Activated CD8-positive, alpha-beta memory T cell treated with anti-CD3 and anti-CD28 coated beads, Interleukin-2, amount 50 U/mL, for 4 hours (primary cell): ENCODE results near the gene MOB3B.

ENCODE experiments used
- DNase-seq: peaks from one replicate; pipeline ENCODE4 v3.0.0-alpha.2; 2020

MOB3B gene

GRCh38 chr9:27529316-27530278, at the start of gene MOB3B:
TSS of gene MOB3B (minus strand) at chr9:27529814. CDS start at chr9:27455550, 74,264 bp downstream.
- peak; percentile 83 for DNase-seq

GRCh38 chr9:27573634-27574590, 44.3 kb upstream of the MOB3B start:
- DNase-seq, result peak; percentile 96

GRCh38 chr9:27572918-27573633, 43.5 kb upstream of the MOB3B start, which contains the start of gene C9orf72:
TSS of gene C9orf72 (minus strand) at chr9:27573481. CDS start at chr9:27567120, 6,361 bp downstream.
- peak; percentile 88 for DNase-seq

GRCh38 chr9:27572566-27572917, 42.9 kb upstream of the MOB3B start:
- no peak for DNase-seq

- no peak for DNase-seq
These were observed 42.4 kb upstream of the MOB3B start for GRCh38 chr9:27572061-27572460.

- DNase-seq, result no peak
These were observed 41.4 kb upstream of the MOB3B start for GRCh38 chr9:27571011-27571410.

- DNase-seq, result no peak
These were observed 39.8 kb upstream of the MOB3B start for GRCh38 chr9:27569406-27569805.

DNA sequence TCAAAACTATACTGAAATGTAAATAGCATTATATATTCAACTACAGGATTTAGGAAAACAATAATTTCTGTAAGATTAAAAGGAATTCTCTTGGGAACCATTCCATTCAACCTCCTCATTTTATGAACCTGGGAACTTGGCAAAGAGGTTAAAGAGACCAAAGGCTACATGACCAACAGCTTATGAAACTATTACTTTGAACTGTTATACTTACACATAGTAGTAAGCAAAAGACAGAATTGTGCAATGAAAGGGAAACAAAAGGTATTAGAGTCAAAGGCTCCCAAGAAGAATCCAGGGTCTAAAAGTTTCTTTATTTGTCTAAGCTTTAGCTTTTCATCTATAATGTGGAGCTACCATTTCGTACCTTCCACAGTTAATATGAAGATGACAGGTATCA, 36.5 kb upstream of the MOB3B start:
- no peak for DNase-seq

GRCh38 chr9:27565696-27566095, 36.1 kb upstream of the MOB3B start:
- no peak for DNase-seq

DNA sequence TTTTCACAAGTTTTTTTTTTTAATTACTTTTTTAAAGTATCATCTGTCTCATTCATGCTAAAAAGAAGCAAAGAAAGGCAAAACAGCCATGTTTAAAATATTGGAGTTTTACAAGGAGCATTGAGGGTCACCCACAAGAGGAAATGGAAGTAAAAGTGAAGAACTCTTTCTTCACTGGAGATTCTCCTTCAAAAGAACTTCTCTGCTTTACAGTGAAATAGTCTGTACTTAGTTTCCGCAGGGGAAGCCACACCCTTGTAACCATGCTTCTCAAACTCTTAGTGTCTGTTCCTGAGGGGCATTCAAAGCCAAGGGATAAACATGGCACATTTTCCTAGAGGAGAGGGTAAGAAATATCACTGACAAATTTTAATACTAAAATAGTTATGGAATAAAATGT, 35.1 kb upstream of the MOB3B start:
- no peak for DNase-seq

DNA sequence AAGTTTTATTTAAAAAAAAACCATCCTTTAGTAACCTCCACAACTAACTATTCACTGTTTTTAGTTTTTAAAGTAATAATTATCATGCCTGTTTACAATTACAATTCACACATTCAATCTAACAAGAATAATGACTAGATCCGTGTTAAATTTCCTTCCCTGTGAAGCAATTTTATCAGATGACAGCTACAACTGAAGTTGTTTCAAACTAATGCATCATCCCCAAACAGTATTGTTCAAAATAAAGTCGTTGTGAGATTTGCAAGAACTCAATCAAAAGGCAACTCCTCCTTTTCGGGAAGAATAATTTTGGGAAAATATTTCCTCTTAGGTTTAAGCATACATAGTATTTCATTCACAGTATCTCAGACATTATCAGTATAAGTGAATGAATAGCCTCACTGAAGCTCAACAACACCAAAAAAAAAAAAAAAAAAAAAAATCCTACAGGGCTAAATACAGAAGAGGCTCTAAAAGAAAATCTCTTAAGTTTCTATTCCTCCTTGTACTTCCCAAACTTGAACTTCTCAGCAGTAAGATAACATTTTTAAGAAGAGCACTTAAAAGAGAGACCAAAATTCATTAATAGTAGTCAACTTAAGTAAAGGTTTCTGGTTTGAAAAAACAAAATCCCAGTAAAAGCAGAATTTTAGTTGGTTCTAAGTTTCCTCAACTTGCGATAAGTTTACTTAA, 34.3 kb upstream of the MOB3B start:
- no peak for DNase-seq

GRCh38 chr9:27561685-27562084, 32.1 kb upstream of the MOB3B start:
- DNase-seq, result no peak

DNA sequence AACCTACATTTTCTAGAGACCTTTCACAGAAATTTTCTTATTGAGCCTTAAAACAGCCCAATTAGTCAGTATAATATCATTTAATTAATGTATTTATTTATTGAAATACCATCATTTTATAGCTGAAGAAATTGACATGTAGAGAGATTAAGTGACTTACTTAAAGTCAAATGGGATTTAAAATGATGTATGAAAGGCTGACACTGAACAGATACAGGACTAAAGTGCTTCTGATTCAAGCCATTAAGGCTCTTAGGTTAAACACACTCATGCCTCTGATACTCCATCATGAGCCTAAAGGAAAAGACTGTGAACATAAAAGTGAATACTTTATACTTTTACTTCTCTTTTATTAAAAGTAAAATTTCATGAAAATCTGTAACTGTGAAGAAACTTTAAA, 30.8 kb upstream of the MOB3B start:
- DNase-seq, result no peak

GRCh38 chr9:27558307-27558706, 28.7 kb upstream of the MOB3B start:
- no peak for DNase-seq

DNA sequence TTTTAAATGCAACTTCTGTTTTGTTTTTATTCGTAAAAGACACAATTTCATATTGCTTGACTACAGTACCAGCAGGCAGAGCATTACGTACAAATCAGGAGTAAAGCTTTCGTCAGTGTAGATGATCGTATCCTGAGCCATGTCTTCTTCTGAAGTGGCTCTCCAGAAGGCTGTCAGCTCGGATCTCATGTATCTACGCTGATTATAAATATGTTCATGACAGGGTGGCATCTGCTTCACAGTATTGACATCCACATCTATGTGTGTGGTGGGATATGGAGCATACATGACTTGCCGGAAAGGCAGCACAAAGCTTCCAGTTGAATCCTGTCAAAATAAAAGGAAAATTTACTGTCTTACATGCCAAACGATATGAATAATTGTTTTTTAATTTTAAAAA, 26.9 kb upstream of the MOB3B start:
- no peak for DNase-seq

- DNase-seq, result no peak
These were observed 25.1 kb upstream of the MOB3B start for GRCh38 chr9:27554712-27555111.

GRCh38 chr9:27549196-27549755, 19.7 kb upstream of the MOB3B start:
- DNase-seq, result no peak

GRCh38 chr9:27548055-27548741, 18.6 kb upstream of the MOB3B start:
- DNase-seq, result no peak

GRCh38 chr9:27545471-27545870, 15.9 kb upstream of the MOB3B start:
- DNase-seq, result no peak

DNA sequence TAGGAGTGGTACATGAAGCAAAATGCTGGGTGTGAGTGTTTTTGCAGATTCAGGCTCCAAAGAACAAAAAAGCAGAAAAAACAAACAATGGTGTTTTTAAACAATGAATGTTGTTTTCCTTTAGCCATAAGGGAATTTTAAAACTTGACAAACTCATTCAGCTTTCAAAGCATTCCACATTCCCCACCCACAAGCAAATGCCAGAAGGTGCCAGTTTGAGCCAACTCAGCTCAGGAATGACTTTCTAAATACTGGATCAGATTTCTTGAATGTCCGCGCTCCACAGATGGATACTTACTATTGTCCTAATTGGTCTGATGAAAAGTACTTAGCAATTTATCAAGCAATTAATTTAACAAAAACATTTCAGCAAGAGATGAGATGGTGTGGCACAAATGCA, 12.9 kb upstream of the MOB3B start:
- DNase-seq, result no peak

DNA sequence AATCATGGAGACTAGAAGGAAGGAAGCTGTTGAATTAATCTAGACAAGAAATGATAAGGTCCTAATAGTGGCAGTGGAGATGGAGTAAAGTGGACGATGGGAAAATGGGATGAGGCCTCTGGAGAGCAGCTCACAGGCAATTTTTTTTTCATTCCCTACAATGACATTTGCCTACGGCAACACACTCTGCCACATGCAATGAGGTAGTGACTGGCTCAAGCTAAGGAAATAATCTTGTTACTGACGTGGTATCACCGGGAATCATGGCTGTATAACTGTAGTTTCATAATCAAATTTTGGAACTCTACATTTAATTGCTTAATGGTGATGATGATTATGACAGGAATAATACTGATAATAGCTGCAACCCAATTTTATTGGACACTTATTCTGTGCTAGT, 12.1 kb upstream of the MOB3B start:
- no peak for DNase-seq
